A375 (cell line): ENCODE results near the gene PCDHGB7. TPM values are rescaled to one million over a fixed set of nuclear protein-coding genes. Genes with fewer than 3 reads are reported as not detected.

Source experiments
- total RNA-seq: library from RNA; depleted of rRNA; stranded (reverse); fragments of >200 nt; shearing (Covaris generic); gene quantifications from 2 replicates; pipeline ENCODE4 v1.2.3, GENCODE V29; 2014; rRNA removed

The PCDHGB7 gene
- total RNA-seq, 1 experiment from 2014 or later, result 0.90 TPM

Other genes with a start within 250 kb of the PCDHGB7 start
- 5.7 and 6.7 TPM in 2 replicates for gene PCDHB7, start 245.0 kb upstream of the PCDHGB7 start, total RNA-seq
- gene PCDHB8, start 239.9 kb upstream of the PCDHGB7 start, total RNA-seq, result 6.5 and 6.6 TPM in 2 replicates
- 7.7 and 7.9 TPM in 2 replicates for gene PCDHB16, start 235.3 kb upstream of the PCDHGB7 start, total RNA-seq
- 3.1 and 4.1 TPM in 2 replicates for gene PCDHB9, start 230.5 kb upstream of the PCDHGB7 start, total RNA-seq
- 2.3 and 3.0 TPM in 2 replicates for gene PCDHB10, start 225.3 kb upstream of the PCDHGB7 start, total RNA-seq
- gene PCDHB11, start 218.1 kb upstream of the PCDHGB7 start, total RNA-seq, result 2.7 and 3.9 TPM in 2 replicates
- gene PCDHB12, start 209.0 kb upstream of the PCDHGB7 start, total RNA-seq, result 2.3 and 2.7 TPM in 2 replicates
- 2.4 and 2.9 TPM in 2 replicates for gene PCDHB13, start 203.8 kb upstream of the PCDHGB7 start, total RNA-seq
- gene PCDHB14, start 194.3 kb upstream of the PCDHGB7 start, total RNA-seq, result 1.8 and 2.9 TPM in 2 replicates
- 2.1 and 2.7 TPM in 2 replicates for gene PCDHB15, start 172.3 kb upstream of the PCDHGB7 start, total RNA-seq
- 0.19 TPM in 1 of 2 replicates, not detected in the other for gene SLC25A2, start 113.6 kb upstream of the PCDHGB7 start, total RNA-seq
- 92.6 and 94.6 TPM in 2 replicates for gene TAF7, start 96.9 kb upstream of the PCDHGB7 start, total RNA-seq
- gene PCDHGA1, start 87.2 kb upstream of the PCDHGB7 start, total RNA-seq, result 2.5 TPM in 2 replicates
- gene PCDHGA2, start 78.9 kb upstream of the PCDHGB7 start, total RNA-seq, result 0.66 and 1.0 TPM in 2 replicates
- 0.32 and 0.79 TPM in 2 replicates for gene PCDHGA3, start 73.8 kb upstream of the PCDHGB7 start, total RNA-seq
- gene PCDHGB1, start 67.6 kb upstream of the PCDHGB7 start, total RNA-seq, result 4.5 and 5.0 TPM in 2 replicates
- gene PCDHGA4, start 62.7 kb upstream of the PCDHGB7 start, total RNA-seq, result 1.9 and 2.0 TPM in 2 replicates
- 1.9 and 2.3 TPM in 2 replicates for gene PCDHGB2, start 57.7 kb upstream of the PCDHGB7 start, total RNA-seq
- 1.3 and 1.4 TPM in 2 replicates for gene PCDHGA5, start 53.5 kb upstream of the PCDHGB7 start, total RNA-seq
- 0.83 and 1.5 TPM in 2 replicates for gene PCDHGB3, start 47.4 kb upstream of the PCDHGB7 start, total RNA-seq
- 1.2 and 1.5 TPM in 2 replicates for gene PCDHGA6, start 43.8 kb upstream of the PCDHGB7 start, total RNA-seq
- 6.1 and 8.1 TPM in 2 replicates for gene PCDHGA7, start 34.9 kb upstream of the PCDHGB7 start, total RNA-seq
- gene PCDHGB4, start 30.0 kb upstream of the PCDHGB7 start, total RNA-seq, result 2.0 TPM in 2 replicates
- gene PCDHGA8, start 25.0 kb upstream of the PCDHGB7 start, total RNA-seq, result 1.1 and 1.6 TPM in 2 replicates
- 1.9 and 2.4 TPM in 2 replicates for gene PCDHGB5, start 19.7 kb upstream of the PCDHGB7 start, total RNA-seq
- 1.1 and 2.7 TPM in 2 replicates for gene PCDHGA9, start 14.9 kb upstream of the PCDHGB7 start, total RNA-seq
- 0.80 and 1.2 TPM in 2 replicates for gene PCDHGB6, start 9.7 kb upstream of the PCDHGB7 start, total RNA-seq
- gene PCDHGA10, start 4.7 kb upstream of the PCDHGB7 start, total RNA-seq, result 4.3 and 6.0 TPM in 2 replicates
- 0.30 and 0.96 TPM in 2 replicates for gene PCDHGA11, start 3.4 kb downstream of the PCDHGB7 start, total RNA-seq
- 0.80 and 1.2 TPM in 2 replicates for gene PCDHGA12, start 12.8 kb downstream of the PCDHGB7 start, total RNA-seq
- 62.5 and 65.1 TPM in 2 replicates for gene PCDHGC3, start 58.3 kb downstream of the PCDHGB7 start, total RNA-seq
- gene PCDHGC4, start 67.4 kb downstream of the PCDHGB7 start, total RNA-seq, result 1.3 and 1.8 TPM in 2 replicates
- 1.1 and 1.3 TPM in 2 replicates for gene PCDHGC5, start 71.4 kb downstream of the PCDHGB7 start, total RNA-seq
- 52.1 and 55.8 TPM in 2 replicates for gene DIAPH1, start 201.3 kb downstream of the PCDHGB7 start, total RNA-seq
- 56.6 and 64.4 TPM in 2 replicates for gene HDAC3, start 219.2 kb downstream of the PCDHGB7 start, total RNA-seq
- 6.0 and 8.6 TPM in 2 replicates for gene RELL2, start 219.3 kb downstream of the PCDHGB7 start, total RNA-seq
- gene FCHSD1, start 233.7 kb downstream of the PCDHGB7 start, total RNA-seq, result 16.6 and 21.5 TPM in 2 replicates